MCF 10A (cell line): ENCODE data around the gene SGTA. TPM values are rescaled to one million over a fixed set of nuclear protein-coding genes. Genes with fewer than 3 reads are reported as not detected.

Source experiments
- BruUV-seq: library from RNA; stranded (reverse); fragments of 400-500 nt; replicated peaks from 2 replicates; lab custom pipeline; 2021; lab: Mats Ljungman, UMichigan
- CTCF ChIA-PET: fragments of 300-600 bp; sonication (Branson Sonifier 250); formaldehyde crosslinking; extraction: SDS; loops from one replicate; lab custom pipeline; 2021; ENCODE audit warnings: antibody characterized with exemption, inconsistent platforms; lab: Yijun Ruan, JAX
- POLR2A ChIA-PET: fragments of 300-600, 350-650 bp; sonication (Branson Sonifier 250); formaldehyde crosslinking; extraction: SDS; loops from one replicate; lab custom pipeline; 2020; ENCODE audit warnings: antibody characterized with exemption, inconsistent platforms; lab: Yijun Ruan, JAX
- DNase-seq: peaks from one replicate; pipeline ENCODE4 v3.0.0-alpha.2; 2018; ENCODE audit not compliant: unreplicated experiment
- H3K27ac Mint-ChIP-seq: one replicate; pipeline ENCODE4 v1.8.0; 2022; ENCODE audit warnings: mild to moderate bottlenecking, low read depth, mixed read lengths; ENCODE audit not compliant: unreplicated experiment
- H3K27me3 Mint-ChIP-seq: one replicate; pipeline ENCODE4 v1.8.0; 2022; ENCODE audit warnings: mixed read lengths; ENCODE audit not compliant: insufficient read depth, unreplicated experiment
- H3K36me3 Mint-ChIP-seq: one replicate; pipeline ENCODE4 v1.8.0; 2022; ENCODE audit warnings: mild to moderate bottlenecking, moderate library complexity, mixed read lengths; ENCODE audit not compliant: insufficient read depth, unreplicated experiment
- H3K4me1 Mint-ChIP-seq: one replicate; pipeline ENCODE4 v1.8.0; 2022; ENCODE audit warnings: mixed read lengths; ENCODE audit not compliant: insufficient read depth, unreplicated experiment
- H3K4me3 Mint-ChIP-seq: one replicate; pipeline ENCODE4 v1.8.0; 2022; ENCODE audit warnings: mild to moderate bottlenecking, moderate library complexity, mixed read lengths; ENCODE audit not compliant: unreplicated experiment
- H3K9me3 Mint-ChIP-seq: one replicate; pipeline ENCODE4 v1.8.0; 2022; ENCODE audit warnings: mixed read lengths; ENCODE audit not compliant: unreplicated experiment
- CTCF ChIP-seq: fragments of 200-600 bp; IDR thresholded peaks from one replicate; pipeline ENCODE4 v1.8.0; 2022; ENCODE audit warnings: antibody characterized with exemption, mild to moderate bottlenecking; ENCODE audit not compliant: unreplicated experiment
- intact Hi-C: fragments of 100-400 bp; cut with micrococcal nuclease; formaldehyde crosslinking; loops from 2 replicates; pipeline ENCODE4 v1.14.1; 2022
- total RNA-seq: library from RNA; stranded (reverse); gene quantifications from 2 replicates; pipeline ENCODE4 v1.2.3, GENCODE V29; 2022

The SGTA gene
- total RNA-seq, 1 experiment from 2014 or later, result 66.6 TPM

DNA sequence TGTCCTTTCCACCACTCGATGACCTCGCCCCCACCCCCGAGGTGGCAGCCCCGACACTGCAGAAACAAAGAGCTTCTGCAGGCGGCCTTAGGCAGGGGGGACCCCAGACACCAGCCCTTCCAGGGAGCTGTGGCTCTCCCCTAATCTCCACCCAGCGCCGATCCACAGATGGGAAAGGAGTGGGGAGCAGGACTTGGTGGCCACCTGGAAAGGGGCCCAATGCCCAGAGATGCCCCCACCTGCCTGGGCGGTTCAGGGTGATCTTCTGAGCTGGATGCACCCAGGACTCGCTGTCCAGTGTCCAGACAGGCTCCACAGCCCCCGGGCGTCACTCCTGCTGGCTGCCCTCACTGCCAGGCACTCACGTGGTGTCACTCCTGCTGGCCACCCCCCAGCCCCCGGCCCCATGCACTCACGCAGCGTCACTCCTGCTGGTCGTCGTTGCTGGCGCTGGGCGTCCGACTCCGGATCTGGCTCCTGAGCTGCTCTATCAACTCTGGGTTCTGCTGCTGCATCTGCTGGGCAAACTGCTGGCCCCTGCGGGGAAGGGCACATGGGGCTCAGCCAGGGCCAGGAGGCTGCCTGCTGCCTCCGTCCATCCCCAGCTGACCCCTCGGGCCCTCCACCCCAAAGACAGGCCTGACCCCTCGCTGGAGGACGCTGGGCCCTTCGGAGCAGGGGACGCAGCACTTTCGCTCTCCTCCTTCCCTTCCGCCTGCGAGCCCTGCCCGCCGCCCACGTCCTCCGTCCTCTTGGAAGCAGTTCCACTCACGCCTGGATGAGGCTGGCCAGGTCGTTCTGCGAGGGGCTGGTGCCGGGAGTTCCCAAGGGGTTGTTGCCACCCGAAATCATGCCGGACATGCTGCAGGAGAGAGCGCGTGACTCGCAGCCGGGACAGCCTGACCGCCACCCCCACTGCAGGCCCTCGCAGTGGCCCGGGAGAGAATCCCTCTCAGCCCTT, 25.9 kb downstream of the SGTA start:
- Mint-ChIP-seq H3K9me3 (no peaks in the 10 kb centered on the region), H3K36me3 (peaks cover 45% of the 10 kb centered on the region)
- CTCF ChIA-PET, result no interaction called here

GRCh38 chr19:2756477-2756876, 26.6 kb downstream of the SGTA start:
- DNase-seq, result no peak
- H3K4me3 Mint-ChIP-seq, result no peak overlapping the region
- peaks cover 41% of the 10 kb centered on the region for H3K36me3 Mint-ChIP-seq
- H3K27ac Mint-ChIP-seq, result no peak overlapping the region
- H3K27me3 Mint-ChIP-seq, result no peaks in the 10 kb centered on the region
- no peak for TF ChIP-seq CTCF
- ChIA-PET POLR2A (no interaction called here), CTCF (no interaction called here)
- H3K9me3 Mint-ChIP-seq, result no peaks in the 10 kb centered on the region
- no TSS peak for BruUV-seq
- intact Hi-C loops, result no loop called here
- H3K4me1 Mint-ChIP-seq, result no peaks in the 10 kb centered on the region

More for the DNA sequence above, 25.9 kb downstream of the SGTA start:
- no peaks in the 10 kb centered on the region for H3K4me1 Mint-ChIP-seq
- no peak overlapping the region for H3K27ac Mint-ChIP-seq
- BruUV-seq, result no TSS peak
- POLR2A ChIA-PET, result no interaction called here
- no peak for TF ChIP-seq CTCF
- intact Hi-C loops, result no loop called here
- no peaks in the 10 kb centered on the region for H3K27me3 Mint-ChIP-seq
- no peak overlapping the region for H3K4me3 Mint-ChIP-seq
- no peak for DNase-seq

DNA sequence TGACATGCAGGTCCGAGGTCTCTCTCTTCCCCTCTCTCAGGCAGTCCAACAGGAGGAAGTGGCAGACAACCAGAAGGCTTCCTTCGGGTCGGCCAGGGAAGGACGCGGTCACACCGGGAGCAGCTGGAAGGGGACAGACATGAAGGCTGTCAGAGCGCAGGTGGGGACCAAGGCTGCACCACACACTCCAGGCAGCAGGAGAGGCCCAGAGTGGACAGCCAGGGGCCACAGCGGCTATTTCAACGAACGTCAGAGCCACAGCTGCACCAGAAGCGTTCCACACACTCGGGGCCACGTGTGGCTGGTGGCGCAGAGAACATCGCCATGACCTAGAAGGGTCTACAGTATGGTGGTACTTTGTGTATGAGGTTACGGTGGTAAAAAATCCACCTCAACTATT, 27.3 kb downstream of the SGTA start:
- Mint-ChIP-seq H3K4me1 (no peaks in the 10 kb centered on the region), H3K27me3 (no peaks in the 10 kb centered on the region), H3K27ac (no peak overlapping the region), H3K4me3 (no peak overlapping the region), H3K36me3 (peaks cover 38% of the 10 kb centered on the region), H3K9me3 (no peaks in the 10 kb centered on the region)
- ChIA-PET POLR2A (interaction anchor here (0.6 kb wide), 1 partner anchor 9 kb away, joined by 3 read pairs; no protein-coding TSS in a partner anchor), CTCF (no interaction called here)
- intact Hi-C loops, result no loop called here
- no peak for TF ChIP-seq CTCF
- no peak for DNase-seq
- BruUV-seq, result no TSS peak

GRCh38 chr19:2755448-2755705, 27.7 kb downstream of the SGTA start:
- DNase-seq, result no peak
- Mint-ChIP-seq H3K4me1 (no peaks in the 10 kb centered on the region), H3K36me3 (peaks cover 33% of the 10 kb centered on the region), H3K27me3 (no peaks in the 10 kb centered on the region), H3K27ac (no peak overlapping the region), H3K9me3 (no peaks in the 10 kb centered on the region), H3K4me3 (no peak overlapping the region)
- BruUV-seq, result no TSS peak
- intact Hi-C loops, result no loop called here
- CTCF ChIA-PET, result no interaction called here
- POLR2A ChIA-PET, result interaction anchor here (0.6 kb wide), 1 partner anchor 9 kb away, joined by 3 read pairs; no protein-coding TSS in a partner anchor
- no peak for TF ChIP-seq CTCF
